Breast epithelium (tissue), 3 donors: ENCODE results near the gene NFIL3.

Experiments
- POLR2A ChIP-seq: fragments of 450-650 bp; IDR thresholded peaks from one replicate; pipeline ENCODE4 v1.6.1; 2016; ENCODE audit warnings: antibody characterized with exemption, mild to moderate bottlenecking, moderate library complexity
- POLR2AphosphoS5 ChIP-seq, 3 donors: sonication (generic); formaldehyde crosslinking; IDR thresholded peaks; one replicate each; pipeline ENCODE4 v1.6.1; 2017; ENCODE audit warnings: antibody characterized with exemption in 3 of 3
- TF ChIP-seq, protein P1 (sequence below), 3 donors: fragments of 450-650 bp; IDR thresholded peaks; one replicate each; pipeline ENCODE4 v1.5.1; 2016 to 2017; ENCODE audit warnings: antibody characterized with exemption in 3 of 3, mild to moderate bottlenecking in 3 of 3, moderate library complexity in 3 of 3

DNA sequence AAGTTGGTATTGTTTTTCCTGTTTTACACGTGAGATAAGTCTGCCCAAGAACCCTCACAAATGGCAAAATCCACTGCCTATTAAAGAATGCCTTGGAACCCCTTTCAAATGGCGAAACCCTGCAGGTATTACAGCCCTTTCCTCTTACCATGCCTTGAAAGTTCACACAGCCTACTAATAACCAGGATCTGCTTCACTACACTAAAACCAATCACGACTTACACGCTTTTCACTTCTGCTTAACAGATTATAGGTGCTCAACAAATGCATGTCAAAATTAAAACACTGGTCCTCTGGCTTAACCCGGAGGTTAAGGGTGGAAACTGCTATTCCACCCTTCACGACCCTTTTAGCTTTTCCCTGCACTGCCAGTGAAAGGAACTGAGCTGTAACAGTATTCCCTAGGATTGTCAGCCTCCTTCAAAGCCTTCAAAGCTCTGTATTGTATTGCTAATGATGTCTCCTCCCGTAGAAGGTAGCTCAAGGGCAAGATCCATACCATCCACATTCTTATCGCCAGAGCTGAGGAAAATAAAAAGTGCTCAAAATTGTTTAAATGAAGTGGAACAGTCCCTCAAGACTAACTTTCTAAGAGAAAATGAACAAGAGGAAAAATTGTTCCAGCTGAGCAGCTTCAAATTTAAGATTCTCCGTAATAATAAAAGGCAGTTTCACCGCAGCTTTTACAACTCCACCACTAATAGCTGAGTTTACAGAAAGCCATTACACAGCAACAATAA lies 62.9 kb downstream of the NFIL3 start:
- TF ChIP-seq, protein P1, sequence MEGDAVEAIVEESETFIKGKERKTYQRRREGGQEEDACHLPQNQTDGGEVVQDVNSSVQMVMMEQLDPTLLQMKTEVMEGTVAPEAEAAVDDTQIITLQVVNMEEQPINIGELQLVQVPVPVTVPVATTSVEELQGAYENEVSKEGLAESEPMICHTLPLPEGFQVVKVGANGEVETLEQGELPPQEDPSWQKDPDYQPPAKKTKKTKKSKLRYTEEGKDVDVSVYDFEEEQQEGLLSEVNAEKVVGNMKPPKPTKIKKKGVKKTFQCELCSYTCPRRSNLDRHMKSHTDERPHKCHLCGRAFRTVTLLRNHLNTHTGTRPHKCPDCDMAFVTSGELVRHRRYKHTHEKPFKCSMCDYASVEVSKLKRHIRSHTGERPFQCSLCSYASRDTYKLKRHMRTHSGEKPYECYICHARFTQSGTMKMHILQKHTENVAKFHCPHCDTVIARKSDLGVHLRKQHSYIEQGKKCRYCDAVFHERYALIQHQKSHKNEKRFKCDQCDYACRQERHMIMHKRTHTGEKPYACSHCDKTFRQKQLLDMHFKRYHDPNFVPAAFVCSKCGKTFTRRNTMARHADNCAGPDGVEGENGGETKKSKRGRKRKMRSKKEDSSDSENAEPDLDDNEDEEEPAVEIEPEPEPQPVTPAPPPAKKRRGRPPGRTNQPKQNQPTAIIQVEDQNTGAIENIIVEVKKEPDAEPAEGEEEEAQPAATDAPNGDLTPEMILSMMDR (IDR thresholded peaks at IDR 0.05): no peak
- TF ChIP-seq POLR2A (no peak), POLR2AphosphoS5 (IDR thresholded peaks at IDR 0.05) (no peak)
